ENCODE measurements around the gene FBLN2.
"Not testable (repeated sequence)": the region's sequence is repeated elsewhere in the genome, so short reads cannot be mapped to it uniquely, and the experiment has no call there.

The FBLN2 gene

GRCh38 chr3:13514639-13515435, 34.1 kb upstream of the FBLN2 start:
- no peak for DNase-seq

DNA sequence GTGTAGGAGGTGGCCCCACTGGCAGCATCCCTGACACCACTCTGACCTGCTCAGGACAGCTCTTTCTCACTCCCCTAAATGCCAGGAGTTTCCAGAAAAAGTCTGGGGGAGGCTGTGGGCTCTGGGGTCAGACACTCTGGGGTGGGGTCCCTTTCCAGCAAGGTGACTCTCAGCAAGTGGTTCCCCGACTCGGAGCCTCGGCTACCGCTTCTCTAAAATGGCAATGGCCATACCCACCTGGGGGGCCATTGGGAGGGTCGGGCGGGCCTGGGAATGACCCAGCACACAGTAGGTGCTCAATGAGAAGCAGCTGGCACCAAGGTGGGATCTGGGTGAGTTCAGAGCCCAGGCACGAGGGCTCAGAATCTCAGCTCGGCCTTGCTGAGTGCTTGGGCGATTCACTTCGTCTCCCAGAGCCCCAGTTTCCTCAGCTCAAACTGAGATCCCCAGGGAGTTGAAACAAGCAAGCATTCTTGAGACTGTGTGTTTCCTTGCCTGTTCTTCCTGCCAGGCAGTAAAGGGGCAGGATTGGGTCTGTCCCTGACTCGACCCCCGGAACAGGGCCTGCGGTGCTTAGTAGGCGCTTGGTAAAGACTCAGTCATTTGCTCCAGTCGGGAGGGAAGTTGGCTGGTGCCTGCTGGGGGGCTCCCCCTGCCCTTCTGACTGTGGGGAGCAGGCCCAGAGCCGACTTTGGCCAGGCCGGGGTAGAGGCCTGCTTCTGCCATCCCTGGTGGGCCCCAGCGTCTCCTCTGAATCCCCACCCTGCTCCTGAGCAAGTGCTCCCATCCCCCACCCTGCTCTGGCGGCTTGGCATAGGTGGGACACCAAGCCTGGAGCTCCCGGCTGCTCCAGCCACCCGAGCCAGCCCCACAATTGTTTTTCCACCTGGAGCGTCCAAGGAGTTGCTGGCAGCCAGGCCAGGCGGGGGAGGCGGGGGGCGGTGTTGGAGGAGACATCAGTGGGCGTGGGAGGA, 32.9 kb upstream of the FBLN2 start:
- DNase-seq, result no peak

DNA sequence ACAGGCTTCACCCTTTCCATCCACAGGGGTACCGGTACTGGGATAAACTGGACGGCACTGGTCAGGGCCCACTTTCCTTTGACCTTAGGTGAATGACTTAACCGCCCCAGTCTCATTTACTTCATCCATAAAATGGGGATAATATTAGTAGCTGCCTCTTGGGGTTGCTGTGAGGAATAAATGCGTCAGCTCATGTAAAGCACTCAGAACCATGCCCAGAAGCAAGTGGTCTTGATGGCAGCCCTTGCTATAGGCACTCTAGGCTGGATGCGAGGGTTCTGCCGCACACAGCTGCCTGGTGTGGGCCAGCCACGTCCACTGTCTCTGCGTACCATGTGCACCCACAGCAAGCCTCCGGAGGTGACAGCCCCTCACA, 32.2 kb upstream of the FBLN2 start:
- DNase-seq, result no peak

DNA sequence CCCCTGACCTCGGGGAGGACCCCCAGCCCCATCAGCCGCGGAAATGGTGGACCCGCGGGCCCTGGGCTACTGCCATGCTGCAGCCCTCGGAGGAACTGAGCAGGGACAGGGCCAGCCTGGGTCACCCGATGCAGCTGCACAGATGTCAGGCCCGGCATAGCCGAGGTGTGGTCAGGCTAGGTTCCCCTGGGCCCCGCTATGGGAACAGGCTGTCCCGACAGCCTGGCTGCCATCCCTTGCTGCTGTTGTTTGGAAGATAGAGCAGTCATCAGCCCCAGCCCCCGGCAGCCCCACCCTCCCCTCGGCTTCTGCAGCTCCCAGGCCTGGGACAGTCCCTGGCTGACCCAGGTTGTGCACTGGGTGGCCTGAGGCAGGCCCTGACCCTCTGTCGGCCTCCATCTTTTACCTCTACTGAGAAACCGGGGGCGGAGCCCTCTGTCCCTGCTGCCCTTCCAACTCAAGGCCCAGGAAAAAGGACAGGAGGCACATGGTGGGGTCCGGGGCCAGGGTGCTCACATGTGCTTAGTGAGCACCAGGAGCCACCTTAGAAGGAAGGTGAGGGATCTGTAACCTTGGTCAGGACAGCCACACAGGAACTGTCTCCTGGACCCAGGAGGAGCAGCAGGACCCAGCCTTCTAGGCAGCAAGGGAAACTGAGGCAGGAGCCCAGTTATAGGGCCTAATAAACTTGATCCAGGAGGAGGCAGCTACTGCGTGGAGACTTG, 31.5 kb upstream of the FBLN2 start:
- no peak for DNase-seq

DNA sequence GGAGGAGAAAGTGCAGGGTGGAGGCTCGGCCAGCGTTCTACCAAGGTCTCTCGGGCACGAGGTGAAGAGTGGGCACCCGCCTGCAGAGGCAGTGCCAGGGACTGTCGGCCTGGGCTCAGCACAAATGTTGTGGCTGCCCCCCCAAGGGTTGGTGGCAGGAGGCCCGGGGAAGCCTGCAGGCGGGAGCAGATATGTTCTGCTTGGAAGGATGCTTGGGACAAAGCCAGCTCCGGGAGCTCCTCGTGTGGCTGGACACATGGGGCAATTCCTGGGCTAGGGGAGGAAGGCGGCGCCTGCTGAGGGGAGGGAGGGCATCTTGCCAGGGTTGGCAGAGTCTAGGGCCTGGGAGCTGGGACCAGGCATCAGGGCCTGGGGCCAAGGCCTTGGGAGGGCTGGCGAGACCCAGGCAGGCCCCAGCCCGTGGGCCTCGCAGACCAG, 30.4 kb upstream of the FBLN2 start:
- no peak for DNase-seq

- no peak for DNase-seq
Measured at GRCh38 chr3:13519006-13519791, 29.7 kb upstream of the FBLN2 start.

DNA sequence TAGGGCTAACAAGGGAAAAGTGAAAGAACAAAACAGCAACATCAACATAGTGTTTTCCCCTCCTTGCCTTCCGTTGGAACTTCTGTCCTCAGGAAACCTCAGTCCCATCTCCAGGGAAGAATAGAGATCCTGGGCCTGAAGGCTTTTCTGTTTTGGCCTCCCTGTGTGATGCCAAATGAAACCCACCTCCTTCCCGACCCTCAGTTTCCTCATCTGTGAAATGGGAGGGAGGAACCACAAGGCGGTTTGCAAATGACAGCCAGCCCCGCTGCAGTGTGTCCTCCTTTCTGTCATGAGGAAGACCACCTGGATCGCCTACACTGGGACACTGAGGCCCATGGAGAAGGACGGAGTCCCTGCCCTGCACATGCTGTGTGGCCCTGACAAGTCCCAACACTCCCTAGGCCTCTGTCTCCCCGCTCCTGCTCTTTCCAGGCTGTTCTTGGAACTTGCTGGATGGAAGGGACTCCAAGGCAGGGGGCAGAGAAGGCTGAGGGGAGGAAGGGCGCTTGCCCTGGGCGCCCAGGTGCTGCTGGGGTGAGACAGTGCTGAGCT, 28.5 kb upstream of the FBLN2 start:
- DNase-seq, result no peak

DNA sequence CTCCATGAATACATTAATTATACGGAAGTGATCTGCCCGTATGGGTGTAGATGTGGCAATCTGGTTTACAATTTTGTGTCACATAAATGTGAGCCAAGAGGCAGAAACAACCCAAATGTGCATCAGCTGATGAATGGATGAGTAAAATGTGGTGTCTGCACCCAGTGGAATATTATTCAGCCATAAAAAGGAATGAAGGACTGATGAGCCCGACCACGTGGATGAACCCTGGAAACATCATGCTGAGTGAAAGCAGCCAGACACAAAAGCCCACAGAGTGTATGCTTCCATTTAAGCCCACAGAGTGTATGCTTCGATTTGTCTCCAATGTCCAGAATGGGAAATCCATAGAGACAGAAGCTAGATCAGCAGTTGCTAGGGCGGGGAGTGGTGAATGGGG, 27.6 kb upstream of the FBLN2 start:
- no peak for DNase-seq

- DNase-seq, result not testable (repeated sequence)
Measured at GRCh38 chr3:13521749-13522148, 27.2 kb upstream of the FBLN2 start.

DNA sequence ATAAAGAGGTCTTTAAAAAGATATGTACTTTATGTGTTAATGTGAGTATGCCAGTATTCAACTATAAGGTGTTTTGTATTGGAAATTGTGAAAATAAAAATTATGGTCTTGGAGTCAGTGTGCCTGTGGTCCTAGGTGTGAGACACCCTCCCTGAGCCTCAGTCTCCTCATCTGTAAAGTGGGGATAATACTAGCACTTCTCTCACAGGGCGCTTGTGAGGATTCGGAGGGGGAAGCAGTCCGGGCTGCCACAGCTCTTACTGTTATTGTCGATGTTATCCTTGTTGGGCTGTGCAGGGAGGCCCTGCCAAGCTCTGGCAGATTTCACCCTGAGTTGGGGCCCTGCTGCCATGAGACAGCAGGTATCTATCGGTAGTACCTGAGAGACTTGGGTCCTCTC, 26.7 kb upstream of the FBLN2 start:
- no peak for DNase-seq

GRCh38 chr3:13524979-13525669, 23.8 kb upstream of the FBLN2 start:
- DNase-seq, result no peak

GRCh38 chr3:13525827-13526625, 22.9 kb upstream of the FBLN2 start:
- peak; percentile 84 for DNase-seq

GRCh38 chr3:13526626-13526949, 22.3 kb upstream of the FBLN2 start:
- no peak for DNase-seq

- DNase-seq, result no peak
Measured at GRCh38 chr3:13528217-13528867, 20.6 kb upstream of the FBLN2 start.

DNA sequence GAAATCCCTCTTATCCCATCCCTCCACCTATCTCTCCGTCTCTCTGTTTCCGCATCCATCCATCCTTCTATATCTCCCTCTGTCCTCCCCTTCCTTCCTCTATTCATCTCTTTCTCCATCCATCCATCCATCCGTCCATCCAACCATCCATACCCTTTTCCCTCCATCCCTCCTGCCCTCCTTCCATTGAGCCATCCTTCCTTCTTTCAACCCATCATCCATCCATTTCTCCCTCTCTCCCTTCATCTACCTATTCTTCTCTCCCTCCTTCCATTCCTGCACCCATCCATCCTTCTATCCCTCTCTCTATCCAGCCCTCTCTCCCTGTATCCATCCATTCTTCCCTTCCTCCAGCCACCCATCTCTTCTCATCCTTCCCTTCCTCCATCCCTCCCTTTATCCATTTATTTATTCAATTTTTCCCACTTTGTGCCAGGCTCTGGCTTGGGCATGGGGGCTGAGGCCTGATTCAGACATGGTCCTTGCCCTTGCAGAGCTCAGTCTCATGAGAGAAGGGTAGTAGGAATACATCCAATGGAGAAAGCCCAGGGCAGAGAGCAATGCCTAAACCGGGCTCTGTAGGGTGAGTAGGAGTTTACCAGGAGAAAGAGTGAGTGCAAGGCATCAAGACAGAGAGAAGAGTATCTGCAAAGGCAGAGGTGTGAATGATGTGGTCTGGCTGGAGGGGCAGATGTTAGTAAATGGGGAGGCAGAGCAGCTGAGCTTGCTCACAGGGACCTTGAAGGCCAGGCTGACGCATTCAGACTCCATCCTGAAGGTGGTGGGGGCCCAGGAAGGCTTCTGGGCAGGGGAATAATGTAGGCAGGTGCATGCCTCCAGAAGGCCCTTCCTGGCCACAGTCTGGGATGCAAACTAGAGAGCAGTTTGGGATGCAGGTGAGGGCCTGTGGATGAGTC, 19.5 kb upstream of the FBLN2 start:
- DNase-seq, result no peak

DNA sequence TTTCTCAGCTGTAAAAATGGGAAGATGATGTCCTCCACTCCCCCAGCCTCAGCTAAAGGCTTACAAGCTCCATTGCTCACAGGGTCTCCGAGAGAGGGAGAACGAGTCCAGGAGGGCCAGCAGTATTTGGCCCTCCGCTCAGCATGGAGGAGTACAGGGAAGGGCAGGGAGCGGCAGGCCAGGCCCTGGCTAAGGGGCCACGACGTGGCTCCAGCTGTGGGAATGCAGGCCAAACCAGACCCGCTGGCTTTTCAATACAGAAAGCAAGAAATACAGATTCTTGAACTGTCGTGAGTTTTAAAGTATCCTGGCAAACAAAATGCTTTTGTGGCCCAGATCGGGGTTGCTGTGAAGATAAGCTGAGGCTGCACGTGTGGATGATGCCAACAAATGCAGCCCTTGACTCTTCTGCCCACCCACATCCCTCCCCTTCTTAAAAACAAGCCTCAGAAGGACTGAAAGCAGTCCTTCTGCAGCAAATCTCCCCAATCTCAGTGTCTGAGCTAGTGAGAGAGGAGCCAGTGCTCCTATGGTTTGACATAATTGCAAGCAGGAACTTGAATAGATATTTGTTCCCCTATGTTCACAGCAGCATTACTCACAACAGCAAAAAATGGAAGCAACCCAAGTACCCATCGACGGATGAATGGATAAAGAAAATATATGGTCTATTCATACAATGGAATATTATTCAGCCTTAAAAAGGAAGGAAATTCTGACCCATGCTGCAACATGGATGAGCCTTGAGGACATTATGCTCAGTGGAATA, 18.5 kb upstream of the FBLN2 start:
- no peak for DNase-seq

DNA sequence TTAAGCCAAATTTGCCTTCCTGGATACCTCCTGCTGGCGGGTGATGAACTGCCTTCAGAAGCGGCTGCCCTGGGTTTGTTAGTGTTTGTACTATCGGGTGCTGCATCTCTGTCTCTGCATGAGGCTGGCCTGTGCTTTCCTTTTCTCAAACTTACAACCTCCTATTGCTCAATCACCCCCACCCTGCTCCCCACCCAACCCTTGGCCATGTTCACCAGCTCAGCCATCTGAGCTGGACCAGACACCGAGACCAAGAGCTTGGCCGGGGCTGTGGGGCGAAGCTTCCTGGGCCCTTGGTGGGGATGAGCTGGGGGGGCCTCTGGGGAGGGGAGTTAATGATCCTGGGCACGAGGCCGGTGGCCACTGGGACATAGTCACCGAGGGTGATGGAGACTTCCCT, 16.8 kb upstream of the FBLN2 start:
- no peak for DNase-seq

GRCh38 chr3:13532631-13533030, 16.3 kb upstream of the FBLN2 start:
- DNase-seq, result no peak

Measured in retina (tissue), 1 donor.